Thyroid gland (tissue), 4 donors: Measurements from ENCODE around the gene DNAAF1. TPM values are rescaled to one million over a fixed set of nuclear protein-coding genes. Genes with fewer than 3 reads are reported as not detected.
A peak's percentile ranks its signal among the peaks of the same experiment; 100 is the strongest.

ENCODE experiments used
- DNase-seq, 2 donors: peaks; one replicate each; pipeline ENCODE4 v3.0.0-alpha.2; 2019
- H3K27ac ChIP-seq, 3 donors: fragments of 200-600 bp; sonication (generic); 1 replicate in 2 of 3; 2 replicates in 1 of 3; pipeline ENCODE4 v1.5.1; 2016 to 2019; ENCODE audit warnings: mild to moderate bottlenecking in 1 of 3, moderate library complexity in 1 of 3
- H3K27me3 ChIP-seq: fragments of 200-600 bp; sonication (generic); one replicate; pipeline ENCODE4 v1.5.1; 2019
- H3K36me3 ChIP-seq, 2 donors: fragments of 200-600 bp; sonication (generic); one replicate each; pipeline ENCODE4 v1.5.1; 2016 to 2019
- H3K4me1 ChIP-seq, 2 donors: fragments of 200-600 bp; sonication (generic); one replicate each; pipeline ENCODE4 v1.5.1; 2017 to 2019
- H3K4me3 ChIP-seq, 3 donors: fragments of 200-600 bp; sonication (generic); replicated peaks in 1 of 3; 1 replicate in 2 of 3; 2 replicates in 1 of 3; pipeline ENCODE4 v1.5.1; 2016; ENCODE audit warnings: mild to moderate bottlenecking in 1 of 3
- H3K9me3 ChIP-seq: fragments of 200-600 bp; sonication (generic); one replicate; pipeline ENCODE4 v1.5.1; 2017
- POLR2A ChIP-seq, 2 donors: fragments of 450-650 bp; IDR thresholded peaks; one replicate each; pipeline ENCODE4 v1.6.1; 2017; ENCODE audit warnings: antibody characterized with exemption in 2 of 2, mild to moderate bottlenecking in 2 of 2, moderate library complexity in 1 of 2
- WGBS, 2 donors: methylation state at CpG; one replicate each; pipeline ENCODE4 v1.1.5; 2017; 5-methylcytosine and 5-hydroxymethylcytosine counted together
- intact Hi-C: fragments of 100-400 bp; cut with DNase I; formaldehyde crosslinking; loops from one replicate; pipeline ENCODE4 v1.15.1; 2023
- total RNA-seq, 4 donors: library from RNA; depleted of rRNA; stranded (reverse); fragments of >200 nt; gene quantifications; one replicate each; pipeline ENCODE4 v1.2.3, GENCODE V29; 2016
- TF ChIP-seq, protein P1 (sequence below), 6 experiments: fragments of 200-600 bp in 3 of 6; fragments of 450-650 bp in 3 of 6; sonication (generic) in 3 of 6; IDR thresholded peaks; one replicate each; pipeline ENCODE4 v1.5.1; 2016 to 2019; ENCODE audit warnings: antibody characterized with exemption in 6 of 6, mild to moderate bottlenecking in 2 of 6, inconsistent platforms in 1 of 6, moderate library complexity in 1 of 6

The DNAAF1 gene
- total RNA-seq, 4 donors from 2014 or later, result 1.5 to 11.2 (median 2.8) TPM

- intact Hi-C loops, result no loop called here
- DNase-seq, result peak; percentile 87
- Histone ChIP-seq H3K27me3 (no peaks in the 10 kb centered on the region), H3K9me3 (no peaks in the 10 kb centered on the region), H3K4me3 (no peak overlapping the region), H3K4me1 (peaks cover 52 to 56% of the 10 kb centered on the region in 2 donors), H3K36me3 (no peaks in the 10 kb centered on the region), H3K27ac (peak overlapping the region; percentile 92 to 95 (median 95))
- TF ChIP-seq, protein P1, sequence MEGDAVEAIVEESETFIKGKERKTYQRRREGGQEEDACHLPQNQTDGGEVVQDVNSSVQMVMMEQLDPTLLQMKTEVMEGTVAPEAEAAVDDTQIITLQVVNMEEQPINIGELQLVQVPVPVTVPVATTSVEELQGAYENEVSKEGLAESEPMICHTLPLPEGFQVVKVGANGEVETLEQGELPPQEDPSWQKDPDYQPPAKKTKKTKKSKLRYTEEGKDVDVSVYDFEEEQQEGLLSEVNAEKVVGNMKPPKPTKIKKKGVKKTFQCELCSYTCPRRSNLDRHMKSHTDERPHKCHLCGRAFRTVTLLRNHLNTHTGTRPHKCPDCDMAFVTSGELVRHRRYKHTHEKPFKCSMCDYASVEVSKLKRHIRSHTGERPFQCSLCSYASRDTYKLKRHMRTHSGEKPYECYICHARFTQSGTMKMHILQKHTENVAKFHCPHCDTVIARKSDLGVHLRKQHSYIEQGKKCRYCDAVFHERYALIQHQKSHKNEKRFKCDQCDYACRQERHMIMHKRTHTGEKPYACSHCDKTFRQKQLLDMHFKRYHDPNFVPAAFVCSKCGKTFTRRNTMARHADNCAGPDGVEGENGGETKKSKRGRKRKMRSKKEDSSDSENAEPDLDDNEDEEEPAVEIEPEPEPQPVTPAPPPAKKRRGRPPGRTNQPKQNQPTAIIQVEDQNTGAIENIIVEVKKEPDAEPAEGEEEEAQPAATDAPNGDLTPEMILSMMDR (IDR thresholded peaks at IDR 0.05), result no peak
- peak in 1 of 2 donors; percentile 76 for TF ChIP-seq POLR2A (IDR thresholded peaks at IDR 0.05)
- WGBS, 2 donors, result 33 to 36% methylated on average over 14 of the region's 14 CpGs
Observed at GRCh38 chr16:84138824-84139627, 6.1 kb upstream of the DNAAF1 start.

GRCh38 chr16:84139628-84140258 is 5.4 kb upstream of the DNAAF1 start:
- Histone ChIP-seq H3K36me3 (no peaks in the 10 kb centered on the region), H3K27me3 (no peaks in the 10 kb centered on the region), H3K9me3 (no peaks in the 10 kb centered on the region), H3K4me1 (peaks cover 46 to 52% of the 10 kb centered on the region in 2 donors), H3K27ac (peak overlapping the region; percentile 92 to 95 (median 95)), H3K4me3 (no peak overlapping the region)
- intact Hi-C loops, result no loop called here
- WGBS, 2 donors, result 69 to 79% methylated on average over 6 of the region's 6 CpGs
- no peak for TF ChIP-seq POLR2A (IDR thresholded peaks at IDR 0.05)
- TF ChIP-seq, protein P1 (IDR thresholded peaks at IDR 0.05), result no peak
- no peak for DNase-seq

GRCh38 chr16:84141143-84141670 is 3.9 kb upstream of the DNAAF1 start:
- no peak for DNase-seq
- no peak for TF ChIP-seq POLR2A (IDR thresholded peaks at IDR 0.05)
- TF ChIP-seq, protein P1 (IDR thresholded peaks at IDR 0.05), result no peak
- H3K27me3 ChIP-seq, result no peaks in the 10 kb centered on the region
- no peak overlapping the region for H3K4me3 ChIP-seq
- H3K36me3 ChIP-seq, result no peaks in the 10 kb centered on the region
- H3K27ac ChIP-seq, result no peak overlapping the region
- no peaks in the 10 kb centered on the region for H3K9me3 ChIP-seq
- 85 to 86% methylated on average over 13 of the region's 13 CpGs for WGBS, 2 donors
- peaks cover 36 to 42% of the 10 kb centered on the region in 2 donors for H3K4me1 ChIP-seq
- intact Hi-C loops, result no loop called here

GRCh38 chr16:84143081-84143480 is 2.0 kb upstream of the DNAAF1 start:
- no peak for DNase-seq
- H3K27me3 ChIP-seq, result no peaks in the 10 kb centered on the region
- H3K4me3 ChIP-seq, result no peak overlapping the region
- TF ChIP-seq, protein P1 (IDR thresholded peaks at IDR 0.05), result no peak
- TF ChIP-seq POLR2A (IDR thresholded peaks at IDR 0.05), result no peak
- no peaks in the 10 kb centered on the region for H3K9me3 ChIP-seq
- WGBS, 2 donors, result 90 to 96% methylated on average over 1 of the region's 1 CpG
- H3K36me3 ChIP-seq, result no peaks in the 10 kb centered on the region
- peak overlapping the region in 1 of 3 donors; percentile 88 for H3K27ac ChIP-seq
- intact Hi-C loops, result no loop called here
- peaks cover 21 to 24% of the 10 kb centered on the region in 2 donors for H3K4me1 ChIP-seq
